RWPE2 (cell line): ENCODE results near the gene WFDC1.
A peak's percentile ranks its signal among the peaks of the same experiment; 100 is the strongest.

Experiments used
- ATAC-seq: fragments of 200-7000 bp; cut with Tn5 transposase; 3 replicates; pipeline ENCODE4 v1.9.1; 2021; ENCODE audit warnings: low read depth
- DNase-seq: peaks from one replicate; pipeline ENCODE4 v3.0.0-alpha.2; 2020; ENCODE audit warnings: low spot score
- H3K27ac ChIP-seq: fragments of 450-650 bp; 2 replicates; pipeline ENCODE4 v1.5.1; 2017; ENCODE audit warnings: mild to moderate bottlenecking; ENCODE audit not compliant: poor library complexity, severe bottlenecking
- H3K27me3 ChIP-seq: fragments of 250-450 bp; sonication (Bioruptor Pico); 2 replicates; pipeline ENCODE4 v1.5.1; 2021; ENCODE audit warnings: mild to moderate bottlenecking, moderate library complexity; ENCODE audit not compliant: insufficient read depth, poor library complexity, severe bottlenecking
- H3K36me3 ChIP-seq: fragments of 250-450 bp; sonication (Bioruptor Pico); 2 replicates; pipeline ENCODE4 v1.5.1; 2020; ENCODE audit warnings: low read depth, mild to moderate bottlenecking, moderate library complexity
- H3K4me1 ChIP-seq: fragments of 250-450 bp; sonication (Bioruptor Pico); 2 replicates; pipeline ENCODE4 v1.5.1; 2021; ENCODE audit warnings: mild to moderate bottlenecking, moderate library complexity; ENCODE audit not compliant: insufficient read depth, poor library complexity, severe bottlenecking
- H3K4me3 ChIP-seq: fragments of 250-450 bp; sonication (Bioruptor Pico); 2 replicates; pipeline ENCODE4 v1.5.1; 2021; ENCODE audit warnings: mild to moderate bottlenecking, moderate library complexity; ENCODE audit not compliant: severe bottlenecking
- H3K9me3 ChIP-seq: fragments of 250-450 bp; sonication (Bioruptor Pico); 2 replicates; pipeline ENCODE4 v1.5.1; 2021; ENCODE audit warnings: mild to moderate bottlenecking, moderate library complexity; ENCODE audit not compliant: severe bottlenecking
- CTCF ChIP-seq: fragments of 450-650 bp; IDR thresholded peaks from one replicate; pipeline ENCODE4 v1.5.1; 2017; ENCODE audit warnings: mild to moderate bottlenecking, moderate library complexity; ENCODE audit not compliant: poor library complexity, severe bottlenecking

Gene WFDC1

GRCh38 chr16:84315422-84315821 is 20.7 kb downstream of the WFDC1 start:
- no peak for TF ChIP-seq CTCF
- ATAC-seq (peak; percentile 33; the same call in 1 of the 3 replicates), DNase-seq (no peak)
- Histone ChIP-seq H3K36me3 (no peaks in the 10 kb centered on the region), H3K4me1 (no peaks in the 10 kb centered on the region), H3K4me3 (no peak overlapping the region), H3K27me3 (peaks cover 16% of the 10 kb centered on the region), H3K9me3 (no peaks in the 10 kb centered on the region), H3K27ac (no peak overlapping the region)

- no peak for ATAC-seq
- Histone ChIP-seq H3K27ac (no peak overlapping the region), H3K27me3 (peaks cover 2% of the 10 kb centered on the region), H3K4me1 (no peaks in the 10 kb centered on the region), H3K9me3 (no peaks in the 10 kb centered on the region), H3K4me3 (no peak overlapping the region), H3K36me3 (no peaks in the 10 kb centered on the region)
- no peak for DNase-seq
- TF ChIP-seq CTCF = no peak
Observed at GRCh38 chr16:84318091-84318975, 23.7 kb downstream of the WFDC1 start.

- no peaks in the 10 kb centered on the region for H3K27me3 ChIP-seq
- H3K4me1 ChIP-seq = no peaks in the 10 kb centered on the region
- no peaks in the 10 kb centered on the region for H3K36me3 ChIP-seq
- H3K9me3 ChIP-seq = no peaks in the 10 kb centered on the region
- H3K4me3 ChIP-seq = no peak overlapping the region
- no peak overlapping the region for H3K27ac ChIP-seq
- no peak for TF ChIP-seq CTCF
- no peak for ATAC-seq
- DNase-seq = no peak
Observed at GRCh38 chr16:84319146-84319760, 24.6 kb downstream of the WFDC1 start.

- no peak for TF ChIP-seq CTCF
- ATAC-seq (no peak), DNase-seq (no peak)
- H3K9me3 ChIP-seq = no peaks in the 10 kb centered on the region
- H3K4me3 ChIP-seq = no peak overlapping the region
- no peaks in the 10 kb centered on the region for H3K4me1 ChIP-seq
- no peaks in the 10 kb centered on the region for H3K27me3 ChIP-seq
- no peak overlapping the region for H3K27ac ChIP-seq
- H3K36me3 ChIP-seq = no peaks in the 10 kb centered on the region
Observed at GRCh38 chr16:84320511-84320910, 25.8 kb downstream of the WFDC1 start.

GRCh38 chr16:84321932-84322331 is 27.3 kb downstream of the WFDC1 start:
- Histone ChIP-seq H3K36me3 (no peaks in the 10 kb centered on the region), H3K4me3 (no peak overlapping the region), H3K4me1 (no peaks in the 10 kb centered on the region), H3K27me3 (no peaks in the 10 kb centered on the region), H3K27ac (no peak overlapping the region), H3K9me3 (no peaks in the 10 kb centered on the region)
- no peak for ATAC-seq
- DNase-seq = no peak
- TF ChIP-seq CTCF = no peak
